DND-41 (cell line): Measurements from ENCODE around the gene MIAT.

ENCODE experiments used
- ATAC-seq: fragments of 200-7000 bp; cut with Tn5 transposase; 3 replicates; pipeline ENCODE4 v1.9.1; 2021; ENCODE audit warnings: low read depth; ENCODE audit not compliant: insufficient read depth
- DNase-seq: peaks from one replicate; pipeline ENCODE4 v3.0.0-alpha.2; 2020
- H2AFZ ChIP-seq: 2 replicates; pipeline ENCODE4 v1.6.0; 2012; ENCODE audit warnings: low read depth, low read length
- H3K27ac ChIP-seq: 2 replicates; pipeline ENCODE4 v1.5.1; 2012; ENCODE audit warnings: low read length, inconsistent platforms
- H3K27me3 ChIP-seq: fragments of 200-600 bp; sonication (generic); 2 replicates; pipeline ENCODE4 v1.6.0; 2012; ENCODE audit warnings: low read length, mild to moderate bottlenecking, inconsistent platforms; ENCODE audit not compliant: insufficient read depth, poor library complexity
- H3K36me3 ChIP-seq: 2 replicates; pipeline ENCODE4 v1.5.1; 2012; ENCODE audit warnings: low read length, inconsistent platforms; ENCODE audit not compliant: insufficient read depth
- H3K4me1 ChIP-seq: 2 replicates; pipeline ENCODE4 v1.5.1; 2012; ENCODE audit warnings: mild to moderate bottlenecking, low read length; ENCODE audit not compliant: insufficient read depth
- H3K4me2 ChIP-seq: 2 replicates; pipeline ENCODE4 v1.6.0; 2012; ENCODE audit warnings: mild to moderate bottlenecking, moderate library complexity, low read length, inconsistent platforms; ENCODE audit not compliant: insufficient read depth
- H3K4me3 ChIP-seq, 2 experiments: fragments of 200-600 bp in 1 of 2; shearing (Covaris generic) in 1 of 2; 2 replicates each; pipeline ENCODE4 v1.5.1; 2012 to 2016; ENCODE audit warnings: inconsistent platforms in 2 of 2, low read length in 2 of 2, mild to moderate bottlenecking in 2 of 2, low read depth in 1 of 2, moderate library complexity in 1 of 2
- H3K79me2 ChIP-seq: 2 replicates; pipeline ENCODE4 v1.6.0; 2012; ENCODE audit warnings: low read length, inconsistent platforms; ENCODE audit not compliant: insufficient read depth
- H3K9ac ChIP-seq: 2 replicates; pipeline ENCODE4 v1.6.0; 2012; ENCODE audit warnings: low read depth, mild to moderate bottlenecking, inconsistent platforms, low read length, moderate library complexity
- H3K9me3 ChIP-seq: 2 replicates; pipeline ENCODE4 v1.5.1; 2012; ENCODE audit warnings: low read length, moderate library complexity, mild to moderate bottlenecking, inconsistent platforms; ENCODE audit not compliant: insufficient read depth, severe bottlenecking
- H4K20me1 ChIP-seq: 2 replicates; pipeline ENCODE4 v1.6.0; 2012; ENCODE audit warnings: low read length; ENCODE audit not compliant: insufficient read depth
- EZH2 ChIP-seq: IDR thresholded peaks from 3 replicates; pipeline ENCODE4 v1.6.1; 2012; ENCODE audit warnings: borderline replicate concordance, low read depth, mild to moderate bottlenecking, moderate library complexity, low read length, inconsistent platforms; ENCODE audit not compliant: severe bottlenecking
- TF ChIP-seq, protein P1 (sequence below): IDR thresholded peaks from 2 replicates; pipeline ENCODE4 v1.5.1; 2012; ENCODE audit warnings: borderline replicate concordance, low read length, moderate library complexity, mild to moderate bottlenecking; ENCODE audit not compliant: poor library complexity, severe bottlenecking; ENCODE audit errors: extremely low read depth

MIAT gene

DNA sequence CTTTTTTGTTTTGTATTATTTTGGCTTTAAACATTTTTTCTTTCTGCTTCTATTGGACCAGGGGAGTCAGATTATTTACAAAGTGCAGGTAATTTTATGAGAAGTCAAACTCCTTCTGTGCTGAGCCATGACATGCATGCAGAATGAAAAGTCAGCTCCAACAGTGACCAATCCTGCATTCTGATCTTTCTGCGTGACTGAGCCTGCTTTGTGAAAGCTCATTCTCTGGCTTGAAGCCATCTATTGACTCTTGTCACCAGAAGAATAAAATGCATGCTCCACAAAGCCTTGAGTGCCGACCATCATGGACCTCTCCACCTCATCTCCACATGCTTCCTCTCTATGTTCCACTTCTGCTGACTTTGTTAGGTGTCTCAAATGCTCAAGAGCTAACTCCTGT lies 50.2 kb downstream of the MIAT start:
- no peaks in the 10 kb centered on the region for H3K27me3 ChIP-seq
- no peaks in the 10 kb centered on the region for H3K4me1 ChIP-seq
- H2AFZ ChIP-seq, result no peak overlapping the region
- H3K9ac ChIP-seq, result no peak overlapping the region
- H3K36me3 ChIP-seq, result peaks cover 40% of the 10 kb centered on the region
- DNase-seq (no peak), ATAC-seq (no peak)
- H4K20me1 ChIP-seq, result peaks cover 9% of the 10 kb centered on the region; the same call in 1 of the 2 replicates
- peaks cover 38% of the 10 kb centered on the region for H3K79me2 ChIP-seq
- no peaks in the 10 kb centered on the region for H3K9me3 ChIP-seq
- no peak overlapping the region for H3K27ac ChIP-seq
- TF ChIP-seq EZH2, result no peak
- TF ChIP-seq, protein P1, sequence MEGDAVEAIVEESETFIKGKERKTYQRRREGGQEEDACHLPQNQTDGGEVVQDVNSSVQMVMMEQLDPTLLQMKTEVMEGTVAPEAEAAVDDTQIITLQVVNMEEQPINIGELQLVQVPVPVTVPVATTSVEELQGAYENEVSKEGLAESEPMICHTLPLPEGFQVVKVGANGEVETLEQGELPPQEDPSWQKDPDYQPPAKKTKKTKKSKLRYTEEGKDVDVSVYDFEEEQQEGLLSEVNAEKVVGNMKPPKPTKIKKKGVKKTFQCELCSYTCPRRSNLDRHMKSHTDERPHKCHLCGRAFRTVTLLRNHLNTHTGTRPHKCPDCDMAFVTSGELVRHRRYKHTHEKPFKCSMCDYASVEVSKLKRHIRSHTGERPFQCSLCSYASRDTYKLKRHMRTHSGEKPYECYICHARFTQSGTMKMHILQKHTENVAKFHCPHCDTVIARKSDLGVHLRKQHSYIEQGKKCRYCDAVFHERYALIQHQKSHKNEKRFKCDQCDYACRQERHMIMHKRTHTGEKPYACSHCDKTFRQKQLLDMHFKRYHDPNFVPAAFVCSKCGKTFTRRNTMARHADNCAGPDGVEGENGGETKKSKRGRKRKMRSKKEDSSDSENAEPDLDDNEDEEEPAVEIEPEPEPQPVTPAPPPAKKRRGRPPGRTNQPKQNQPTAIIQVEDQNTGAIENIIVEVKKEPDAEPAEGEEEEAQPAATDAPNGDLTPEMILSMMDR, result no peak
- H3K4me3 ChIP-seq, result no peak overlapping the region
- H3K4me2 ChIP-seq, result no peak overlapping the region

DNA sequence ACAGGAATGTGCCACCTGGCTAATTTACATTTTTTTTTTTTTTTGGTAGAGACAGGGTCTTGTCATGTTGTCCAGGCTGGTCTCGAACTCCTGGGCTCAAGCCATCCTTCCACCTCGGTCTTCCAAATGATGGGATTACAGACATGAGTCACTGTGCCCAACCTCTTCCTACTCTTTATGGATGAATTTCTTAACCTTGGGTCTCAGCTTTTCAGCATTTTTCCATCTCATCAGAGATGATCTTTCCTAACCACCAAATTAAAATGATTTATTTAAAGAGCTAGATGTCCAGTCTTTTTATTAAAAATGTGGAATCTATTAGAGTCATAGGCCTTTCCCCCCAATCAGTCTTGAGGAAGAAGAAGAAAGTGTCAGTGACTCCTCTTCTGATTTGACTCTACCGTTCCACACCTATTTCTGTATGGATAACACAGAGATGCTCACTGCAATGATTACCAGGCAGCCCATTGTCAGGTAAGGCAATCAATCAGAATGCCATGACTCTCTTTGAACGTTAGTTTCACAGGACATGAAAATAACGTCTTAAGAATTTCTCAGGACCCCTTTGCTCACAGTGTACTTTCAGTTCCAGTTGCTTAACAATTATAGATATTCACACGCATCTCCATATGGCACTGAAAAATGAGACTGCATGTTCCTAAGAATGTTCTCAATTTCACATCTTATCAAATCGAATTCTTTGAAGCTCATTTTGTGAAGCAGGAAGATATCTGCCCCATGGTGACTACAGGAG lies 51.0 kb downstream of the MIAT start:
- DNase-seq, result no peak
- TF ChIP-seq, protein P1, result no peak
- TF ChIP-seq EZH2, result no peak
- Histone ChIP-seq H3K27me3 (no peaks in the 10 kb centered on the region), H3K27ac (no peak overlapping the region), H3K36me3 (peaks cover 32% of the 10 kb centered on the region), H3K4me2 (no peak overlapping the region), H2AFZ (no peak overlapping the region), H3K9ac (no peak overlapping the region), H3K9me3 (no peaks in the 10 kb centered on the region), H3K4me1 (no peaks in the 10 kb centered on the region), H3K4me3 (no peak overlapping the region), H3K79me2 (peaks cover 30% of the 10 kb centered on the region), H4K20me1 (peaks cover 7% of the 10 kb centered on the region; the same call in 1 of the 2 replicates)
- ATAC-seq, result no peak

DNA sequence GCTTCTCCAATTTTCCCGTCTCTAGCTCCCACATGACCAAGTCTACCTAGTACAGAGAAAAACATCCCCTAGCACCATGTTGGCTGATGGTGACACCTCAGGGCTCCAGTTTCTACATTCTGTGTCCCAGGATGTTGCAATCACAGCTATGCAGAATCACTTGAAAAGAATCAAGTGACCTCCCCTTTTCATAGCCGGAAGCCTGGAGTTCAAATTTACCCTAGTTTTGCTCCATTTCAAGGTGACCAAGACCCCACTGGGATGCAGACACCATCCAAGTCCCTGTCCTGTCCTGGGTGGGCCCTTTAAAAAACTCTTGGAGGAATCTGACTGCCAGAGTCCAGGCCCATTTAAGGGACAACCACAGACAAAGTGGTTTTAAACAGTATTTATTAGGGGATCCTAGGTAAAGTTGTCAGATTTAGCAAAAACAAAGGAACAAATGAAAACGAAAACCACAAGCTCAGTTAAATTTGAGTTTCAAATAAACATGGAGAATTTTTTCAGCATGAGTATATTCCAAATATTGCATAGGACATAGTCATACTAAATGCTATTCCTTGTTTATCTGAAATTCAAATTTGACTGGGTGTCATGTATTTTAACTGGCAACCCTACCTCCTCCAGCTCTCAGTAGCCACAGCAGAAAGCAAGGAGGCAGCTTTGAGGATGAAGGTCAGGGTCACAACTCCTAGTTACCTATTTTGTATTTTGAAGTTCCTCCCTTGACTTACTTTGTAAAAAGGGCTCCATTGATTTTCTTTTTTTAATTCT lies 52.4 kb downstream of the MIAT start:
- Histone ChIP-seq H3K4me3 (no peak overlapping the region), H3K9ac (no peak overlapping the region), H3K79me2 (peaks cover 35% of the 10 kb centered on the region), H3K4me1 (no peaks in the 10 kb centered on the region), H3K36me3 (peaks cover 37% of the 10 kb centered on the region), H3K9me3 (no peaks in the 10 kb centered on the region), H3K4me2 (no peak overlapping the region), H2AFZ (no peak overlapping the region), H3K27me3 (no peaks in the 10 kb centered on the region), H4K20me1 (peaks cover 21% of the 10 kb centered on the region; the same call in 1 of the 2 replicates), H3K27ac (no peak overlapping the region)
- ATAC-seq, result no peak
- TF ChIP-seq EZH2, result no peak
- TF ChIP-seq, protein P1, result no peak
- DNase-seq, result no peak
